K562 (cell line): Measurements from ENCODE around the gene TGFBR2. TPM values are rescaled to one million over a fixed set of nuclear protein-coding genes. Genes with fewer than 3 reads are reported as not detected.

Experiments
- ATAC-seq: fragments of 200-7000 bp; cut with Tn5 transposase; 3 replicates; pipeline ENCODE4 v1.9.1; 2020; ENCODE audit warnings: moderate library complexity
- BruUV-seq: library from RNA; stranded (reverse); fragments of 400-500 nt; replicated peaks from 2 replicates; lab custom pipeline; 2021; lab: Mats Ljungman, UMichigan
- CTCF ChIA-PET: fragments of 300-600 bp; formaldehyde crosslinking; extraction: SDS; loops from one replicate; lab custom pipeline; 2021; ENCODE audit warnings: low intra/inter-chr PET ratio; lab: Yijun Ruan, JAX
- POLR2A ChIA-PET: fragments of 300-600, 350-650 bp; sonication (Branson Sonifier 250); formaldehyde crosslinking; extraction: SDS; loops from one replicate; lab custom pipeline; 2021; ENCODE audit warnings: antibody characterized with exemption, inconsistent platforms; lab: Yijun Ruan, JAX
- DNase-seq, 4 experiments: peaks; one replicate each; pipeline versions ENCODE4 v3.0.0 to v3.0.0-alpha.2; 2011 to 2018; ENCODE audit warnings: low spot score in 3 of 4, mixed read lengths in 3 of 4; ENCODE audit errors: extremely low read depth in 1 of 4
- FAIRE-seq: peaks from 2 replicates; lab custom pipeline; 2011; peaks lifted over from hg19 to GRCh38; lab: Jason Lieb, UNC
- H2AFZ ChIP-seq: 2 replicates; pipeline ENCODE4 v1.6.0; 2011; ENCODE audit warnings: low read depth, low read length, control low read depth, inconsistent platforms
- H3K27ac ChIP-seq: fragments of 200-600 bp; 3 replicates; pipeline ENCODE4 v1.8.0; 2011; ENCODE audit warnings: low read depth, mild to moderate bottlenecking, control low read depth, inconsistent platforms, low read length, moderate library complexity, mixed read lengths; ENCODE audit errors: extremely low read depth
- H3K27me3 ChIP-seq, 2 experiments: fragments of 300-600 bp in 1 of 2; 2 replicates in 1 of 2; 3 replicates in 1 of 2; pipeline versions ENCODE4 v1.6.0 to v1.8.0; 2011; ENCODE audit warnings: inconsistent platforms in 2 of 2, low read length in 2 of 2, mild to moderate bottlenecking in 1 of 2, mixed read lengths in 1 of 2, moderate library complexity in 1 of 2; ENCODE audit not compliant: control insufficient read depth in 2 of 2, insufficient read depth in 2 of 2
- H3K36me3 ChIP-seq: fragments of 300-600 bp; 3 replicates; pipeline ENCODE4 v1.8.0; 2011; ENCODE audit warnings: mild to moderate bottlenecking, low read length, inconsistent platforms; ENCODE audit not compliant: control insufficient read depth, insufficient read depth
- H3K4me1 ChIP-seq, 2 experiments: fragments of 200-600 bp in 1 of 2; replicated peaks in 1 of 2; 2 replicates in 1 of 2; 3 replicates in 1 of 2; pipeline versions ENCODE4 v1.5.1 to v1.8.0; 2011; ENCODE audit warnings: inconsistent platforms in 2 of 2, low read length in 2 of 2, mild to moderate bottlenecking in 1 of 2, mixed read lengths in 1 of 2, moderate library complexity in 1 of 2; ENCODE audit not compliant: control insufficient read depth in 2 of 2, insufficient read depth in 2 of 2
- H3K4me2 ChIP-seq: 2 replicates; pipeline ENCODE4 v1.6.1; 2011; ENCODE audit warnings: low read length, control low read depth, inconsistent platforms, mixed read lengths; ENCODE audit not compliant: insufficient read depth
- H3K4me3 ChIP-seq: fragments of 200-600 bp; sonication (generic), shearing (Covaris generic); 2 replicates; pipeline ENCODE4 v1.5.1; 2016; ENCODE audit warnings: control low read depth, inconsistent platforms
- H3K79me2 ChIP-seq: fragments of 200-600 bp; 3 replicates; pipeline ENCODE4 v1.8.0; 2011; ENCODE audit warnings: low read length, inconsistent platforms; ENCODE audit not compliant: control insufficient read depth, insufficient read depth
- H3K9ac ChIP-seq, 2 experiments: 2 replicates each; pipeline versions ENCODE4 v1.6.0 to v1.6.1; 2011; ENCODE audit warnings: low read depth in 2 of 2, low read length in 2 of 2, control low read depth in 1 of 2, inconsistent platforms in 1 of 2, mild to moderate bottlenecking in 1 of 2, mixed read lengths in 1 of 2; ENCODE audit not compliant: insufficient read depth in 1 of 2
- H3K9me1 ChIP-seq: one replicate; pipeline ENCODE4 v1.6.0; 2011; ENCODE audit warnings: inconsistent platforms, mild to moderate bottlenecking, low read length, moderate library complexity; ENCODE audit not compliant: control insufficient read depth, insufficient read depth
- H3K9me3 ChIP-seq: replicated peaks from 2 replicates; pipeline ENCODE4 v1.5.1; 2011; ENCODE audit warnings: low read depth, low read length, inconsistent platforms; ENCODE audit not compliant: control insufficient read depth, insufficient read depth
- H4K20me1 ChIP-seq: replicated peaks from 2 replicates; pipeline ENCODE4 v1.6.1; 2011; ENCODE audit warnings: low read length, inconsistent platforms, mixed read lengths; ENCODE audit not compliant: control insufficient read depth, insufficient read depth
- E4F1 ChIP-seq: fragments of 250-450 bp; sonication (Bioruptor Pico); IDR thresholded peaks from 2 replicates; pipeline ENCODE4 v1.5.0; 2021; ENCODE audit warnings: mild to moderate bottlenecking, borderline replicate concordance
- ETV5 ChIP-seq: sonication (generic); formaldehyde crosslinking; IDR thresholded peaks from 2 replicates; pipeline ENCODE4 v1.4.0; 2020; ENCODE audit warnings: low read depth, mild to moderate bottlenecking, missing genetic modification reagents
- EZH2 ChIP-seq: IDR thresholded peaks from 2 replicates; pipeline ENCODE4 v1.6.1; 2012; ENCODE audit warnings: low read depth, mild to moderate bottlenecking, inconsistent platforms, low read length, borderline replicate concordance
- GATA2 ChIP-seq: sonication (generic); formaldehyde crosslinking; IDR thresholded peaks from 2 replicates; pipeline ENCODE4 v1.4.0; 2020; ENCODE audit warnings: mild to moderate bottlenecking, missing genetic modification reagents
- MIER1 ChIP-seq: fragments of 450-650 bp; IDR thresholded peaks from 2 replicates; pipeline ENCODE4 v1.6.1; 2016; ENCODE audit warnings: antibody characterized with exemption, mild to moderate bottlenecking, low read depth
- MYC ChIP-seq, 2 experiments: fragments of 250-450 bp in 1 of 2; sonication (Bioruptor Pico) in 1 of 2; IDR thresholded peaks; 2 replicates each; pipeline versions ENCODE4 v1.5.1 to v1.6.1; 2012 to 2021; ENCODE audit warnings: low read depth in 2 of 2, borderline replicate concordance in 1 of 2, improper control_type of control experiment in 1 of 2, low read length in 1 of 2, mild to moderate bottlenecking in 1 of 2, moderate library complexity in 1 of 2
- NCOA1 ChIP-seq: fragments of 450-650 bp; IDR thresholded peaks from 2 replicates; pipeline ENCODE4 v1.6.1; 2016; ENCODE audit warnings: low read depth
- NFYB ChIP-seq: IDR thresholded peaks from 2 replicates; pipeline ENCODE4 v1.6.1; 2011; ENCODE audit warnings: mild to moderate bottlenecking, moderate library complexity; ENCODE audit not compliant: insufficient read length; ENCODE audit errors: extremely low read depth
- RAD21 ChIP-seq, 2 experiments: fragments of 250-450 bp in 1 of 2; fragments of 450-650 bp in 1 of 2; sonication (Bioruptor Pico) in 1 of 2; formaldehyde crosslinking in 1 of 2; IDR thresholded peaks in 1 of 2; conservative IDR thresholded peaks in 1 of 2; 2 replicates each; pipeline versions ENCODE4 v1.4.0 to v1.8.0; 2020 to 2022; ENCODE audit warnings: mild to moderate bottlenecking in 2 of 2, moderate library complexity in 1 of 2
- TRIM24 ChIP-seq, 2 experiments: fragments of 450-650 bp; IDR thresholded peaks; 2 replicates each; pipeline ENCODE4 v1.6.1; 2016
- ZFPM2 ChIP-seq: fragments of 250-450 bp; sonication (Bioruptor Pico); IDR thresholded peaks from 2 replicates; pipeline ENCODE4 v1.5.1; 2022; ENCODE audit warnings: mild to moderate bottlenecking
- ZKSCAN3 ChIP-seq: fragments of 250-450 bp; sonication (Bioruptor Pico); IDR thresholded peaks from 2 replicates; pipeline ENCODE4 v1.4.0; 2020
- ZNF655 ChIP-seq: fragments of 250-450 bp; sonication (Bioruptor Pico); IDR thresholded peaks from 2 replicates; pipeline ENCODE4 v1.5.0; 2021
- WGBS: fragments of 100-300 bp; shearing (Covaris generic); methylation state at CpG from one replicate; pipeline ENCODE4 v1.1.6; 2016; ENCODE audit warnings: low coverage, mixed read lengths; ENCODE audit not compliant: insufficient coverage; ENCODE audit errors: missing lambda C conversion rate; 5-methylcytosine and 5-hydroxymethylcytosine counted together
- in situ Hi-C: fragments of 300-500 bp; cut with MboI; formaldehyde crosslinking; loops from 4 replicates; pipeline ENCODE4 v1.15.0; 2018; ENCODE audit warnings: inconsistent platforms, mixed read lengths
- intact Hi-C: fragments of 100-400 bp; cut with micrococcal nuclease; formaldehyde crosslinking; loops from 2 replicates; pipeline ENCODE4 v1.14.2; 2022
- polyA plus RNA-seq, 8 experiments: library from polyadenylated mRNA; depleted of rRNA in 4 of 8; stranded (reverse) in 5 of 8; unstranded in 3 of 8; fragments of >200 nt; fragmentation: Nextera tagmentation in 2 of 8; fragmentation: Illumina TruSeq in 1 of 8; extraction: Ambion mirVana in 2 of 8; extraction: Trizol in 1 of 8; gene quantifications; 2 replicates each; pipeline versions ENCODE4 v1.2.1 to v1.2.3, GENCODE V29; 2011 to 2014; ENCODE audit warnings: inconsistent platforms in 1 of 8, missing spikeins in 1 of 8
- total RNA-seq, 7 experiments: library from RNA; depleted of rRNA in 6 of 7; stranded (reverse); fragments of >200 nt in 6 of 7; fragmentation: Illumina TruSeq in 2 of 7; extraction: Trizol in 2 of 7; gene quantifications; 2 replicates each; pipeline versions ENCODE4 v1.2.1 to v1.2.3, GENCODE V29; 2011 to 2021; ENCODE audit warnings: low replicate concordance in 1 of 7

TGFBR2 gene
- total and polyA plus RNA-seq, 9 of the 15 experiments (the other 6 are each of a cell fraction or from before 2014, with no cell fraction given) = 0.11 to 0.84 (median 0.24) TPM

- in situ Hi-C loops = no loop called here
- Histone ChIP-seq H3K27ac (no peak overlapping the region), H3K4me3 (no peak overlapping the region), H4K20me1 (no peaks in the 10 kb centered on the region), H3K36me3 (no peaks in the 10 kb centered on the region), H2AFZ (no peak overlapping the region), H3K79me2 (no peaks in the 10 kb centered on the region), H3K4me1 (no peaks in the 10 kb centered on the region), H3K9me1 (no peaks in the 10 kb centered on the region), H3K9me3 (no peaks in the 10 kb centered on the region; the same call in 1 of the 2 replicates), H3K9ac (no peak overlapping the region), H3K4me2 (no peak overlapping the region), H3K27me3 (no peaks in the 10 kb centered on the region)
- ATAC-seq = no peak
- intact Hi-C loops = no loop called here
- no TSS peak for BruUV-seq
- WGBS = 0% methylated on average over 2 of the region's 2 CpGs
- ChIA-PET CTCF (no interaction called here), POLR2A (no interaction called here)
- FAIRE-seq = no peak
- no peak for TF ChIP-seq NFYB
- no peak for TF ChIP-seq ZKSCAN3
- TF ChIP-seq RAD21 (CRISPR knock-in tag; conservative IDR thresholded peaks at IDR 0.05 in 1 of 2, IDR thresholded peaks at IDR 0.05 in 1 of 2) = no peak
- no peak for TF ChIP-seq MYC (IDR thresholded peaks at IDR 0.05; ENCODE audit: low read depth, low read length)
- no peak for TF ChIP-seq MYC (CRISPR knock-in tag; IDR thresholded peaks at IDR 0.05; ENCODE audit: borderline replicate concordance, low read depth)
- no peak for TF ChIP-seq ETV5 (CRISPR knock-in tag)
- TF ChIP-seq TRIM24 (IDR thresholded peaks at IDR 0.05) = no peak
- no peak for DNase-seq
Observed at GRCh38 chr3:30617653-30618052, 11.3 kb downstream of the TGFBR2 start.

GRCh38 chr3:30618526-30618925 is 12.1 kb downstream of the TGFBR2 start:
- 0% methylated on average over 3 of the region's 3 CpGs for WGBS
- Histone ChIP-seq H3K27me3 (no peaks in the 10 kb centered on the region), H3K79me2 (no peaks in the 10 kb centered on the region), H3K9me1 (no peaks in the 10 kb centered on the region), H3K9me3 (no peaks in the 10 kb centered on the region; the same call in 1 of the 2 replicates), H2AFZ (no peak overlapping the region), H4K20me1 (no peaks in the 10 kb centered on the region), H3K4me2 (no peak overlapping the region), H3K27ac (no peak overlapping the region), H3K9ac (no peak overlapping the region), H3K4me1 (no peaks in the 10 kb centered on the region), H3K4me3 (no peak overlapping the region), H3K36me3 (no peaks in the 10 kb centered on the region)
- no TSS peak for BruUV-seq
- no peak for ATAC-seq
- ChIA-PET POLR2A (no interaction called here), CTCF (no interaction called here)
- in situ Hi-C loops (no loop called here), intact Hi-C loops (no loop called here)
- DNase-seq = no peak
- no peak for FAIRE-seq
- TF ChIP-seq GATA2 (CRISPR knock-in tag) = no peak
- TF ChIP-seq EZH2 = no peak
- TF ChIP-seq E4F1 (CRISPR knock-in tag) = no peak
- TF ChIP-seq NCOA1 = no peak
- no peak for TF ChIP-seq ZNF655 (CRISPR knock-in tag)
- TF ChIP-seq MIER1 = no peak
- no peak for TF ChIP-seq ZFPM2 (CRISPR knock-in tag)
